Neural cell (in vitro differentiated cells): ENCODE results near the gene JMJD8. TPM values are rescaled to one million over a fixed set of nuclear protein-coding genes. Genes with fewer than 3 reads are reported as not detected.

ENCODE experiments used
- H2AFZ ChIP-seq: fragments of 200-600, 300-800 bp; sonication (generic), shearing (Covaris generic); 2 replicates; pipeline ENCODE4 v1.6.0; 2014; ENCODE audit warnings: low read depth, mild to moderate bottlenecking, antibody characterized with exemption, low read length, moderate library complexity
- H3F3A ChIP-seq: fragments of 200-600 bp; shearing (Covaris generic); 2 replicates; pipeline ENCODE4 v1.6.1; 2016; ENCODE audit warnings: mild to moderate bottlenecking, moderate library complexity, mixed read lengths, antibody characterized with exemption, low read length; ENCODE audit not compliant: insufficient read depth, poor library complexity, severe bottlenecking
- H3K27ac ChIP-seq: fragments of 200-600, 300-800 bp; sonication (generic), shearing (Covaris generic); 2 replicates; pipeline ENCODE4 v1.5.1; 2014; ENCODE audit warnings: mild to moderate bottlenecking, low read length, moderate library complexity
- H3K27me3 ChIP-seq: fragments of 300-800, 200-600 bp; sonication (generic), shearing (Covaris generic); 2 replicates; pipeline ENCODE4 v1.6.0; 2014; ENCODE audit warnings: mild to moderate bottlenecking, low read depth, low read length, moderate library complexity; ENCODE audit not compliant: insufficient read depth
- H3K36me3 ChIP-seq: fragments of 300-800, 200-600 bp; sonication (generic), shearing (Covaris generic); 2 replicates; pipeline ENCODE4 v1.5.1; 2014; ENCODE audit warnings: mild to moderate bottlenecking, antibody characterized with exemption, low read length, moderate library complexity; ENCODE audit not compliant: insufficient read depth
- H3K4me2 ChIP-seq: fragments of 300-800, 200-600 bp; sonication (generic), shearing (Covaris generic); 2 replicates; pipeline ENCODE4 v1.6.0; 2014; ENCODE audit warnings: mild to moderate bottlenecking, low read length
- H3K4me3 ChIP-seq: fragments of 300-800, 200-600 bp; sonication (generic), shearing (Covaris generic); 2 replicates; pipeline ENCODE4 v1.5.1; 2014; ENCODE audit warnings: mild to moderate bottlenecking, low read length, moderate library complexity
- H3K79me2 ChIP-seq: fragments of 200-600 bp; shearing (Covaris generic); replicated peaks from 2 replicates; pipeline ENCODE4 v1.6.0; 2014; ENCODE audit warnings: mild to moderate bottlenecking, low read length, moderate library complexity; ENCODE audit not compliant: insufficient read depth
- H3K9ac ChIP-seq: fragments of 300-800, 200-600 bp; sonication (generic), shearing (Covaris generic); 2 replicates; pipeline ENCODE4 v1.6.1; 2016; ENCODE audit warnings: mild to moderate bottlenecking, low read length, mixed read lengths
- H3K9me2 ChIP-seq: fragments of 200-600 bp; shearing (Covaris generic); 2 replicates; pipeline ENCODE4 v1.6.1; 2016; ENCODE audit warnings: mild to moderate bottlenecking, low read length, mixed read lengths; ENCODE audit not compliant: insufficient read depth
- H3K9me3 ChIP-seq: fragments of 200-600, 300-800 bp; sonication (generic), shearing (Covaris generic); 2 replicates; pipeline ENCODE4 v1.6.1; 2016; ENCODE audit warnings: mild to moderate bottlenecking, mixed run types, low read length, moderate library complexity, mixed read lengths
- H4K20me1 ChIP-seq: fragments of 200-600 bp; shearing (Covaris generic); 2 replicates; pipeline ENCODE4 v1.6.1; 2016; ENCODE audit warnings: mild to moderate bottlenecking, mixed run types; ENCODE audit not compliant: insufficient read depth
- CTCF ChIP-seq: fragments of 450-650 bp; IDR thresholded peaks from 2 replicates; pipeline ENCODE4 v1.5.1; 2014; ENCODE audit warnings: antibody characterized with exemption, mild to moderate bottlenecking, moderate library complexity; ENCODE audit not compliant: poor library complexity, severe bottlenecking
- EP300 ChIP-seq: fragments of 450-650 bp; conservative IDR thresholded peaks from 2 replicates; pipeline ENCODE4 v1.6.1; 2014; ENCODE audit warnings: antibody characterized with exemption, mild to moderate bottlenecking, moderate library complexity; ENCODE audit not compliant: poor library complexity, severe bottlenecking
- EZH2 ChIP-seq: fragments of 200-600, 300-800 bp; shearing (Covaris generic), sonication (generic); IDR thresholded peaks from 2 replicates; pipeline ENCODE4 v1.6.1; 2014; ENCODE audit warnings: antibody characterized with exemption, low read length, borderline replicate concordance, mild to moderate bottlenecking; ENCODE audit not compliant: insufficient read depth, poor library complexity, severe bottlenecking
- MXI1 ChIP-seq: fragments of 450-650 bp; conservative IDR thresholded peaks from 2 replicates; pipeline ENCODE4 v1.6.1; 2014; ENCODE audit warnings: antibody characterized with exemption, mild to moderate bottlenecking; ENCODE audit not compliant: poor library complexity, severe bottlenecking
- POLR2AphosphoS5 ChIP-seq: IDR thresholded peaks from 2 replicates; pipeline ENCODE4 v1.6.1; 2012
- RAD21 ChIP-seq: fragments of 450-650 bp; conservative IDR thresholded peaks from 2 replicates; pipeline ENCODE4 v1.6.1; 2014; ENCODE audit warnings: antibody characterized with exemption, mild to moderate bottlenecking, moderate library complexity
- SMC3 ChIP-seq: fragments of 450-650 bp; conservative IDR thresholded peaks from 2 replicates; pipeline ENCODE4 v1.6.1; 2014; ENCODE audit warnings: antibody characterized with exemption, mild to moderate bottlenecking, moderate library complexity; ENCODE audit not compliant: poor library complexity
- TAF1 ChIP-seq: IDR thresholded peaks from 2 replicates; pipeline ENCODE4 v1.6.1; 2012; ENCODE audit warnings: low read depth
- polyA plus RNA-seq: library from polyadenylated mRNA; depleted of rRNA; stranded (reverse); fragments of >200 nt; gene quantifications from 2 replicates; pipeline ENCODE4 v1.2.3, GENCODE V29; 2014
- TF ChIP-seq, protein P1 (sequence below): IDR thresholded peaks from 2 replicates; pipeline ENCODE4 v1.6.1; 2012; ENCODE audit warnings: borderline replicate concordance

The JMJD8 gene
- polyA plus RNA-seq, 1 donor from 2014 or later, result 44.7 TPM

GRCh38 chr16:646679-647172 is 37.4 kb downstream of the JMJD8 start:
- Histone ChIP-seq H2AFZ (no peak overlapping the region), H4K20me1 (no peaks in the 10 kb centered on the region), H3F3A (no peaks in the 10 kb centered on the region), H3K9me3 (no peaks in the 10 kb centered on the region), H3K9ac (no peak overlapping the region), H3K9me2 (no peaks in the 10 kb centered on the region), H3K4me3 (no peak overlapping the region), H3K36me3 (no peaks in the 10 kb centered on the region), H3K79me2 (no peaks in the 10 kb centered on the region), H3K27me3 (no peaks in the 10 kb centered on the region), H3K27ac (no peak overlapping the region), H3K4me2 (no peak overlapping the region)
- no peak for TF ChIP-seq RAD21
- no peak for TF ChIP-seq CTCF
- no peak for TF ChIP-seq TAF1
- TF ChIP-seq EP300, result no peak
- no peak for TF ChIP-seq POLR2AphosphoS5
- no peak for TF ChIP-seq EZH2
- TF ChIP-seq, protein P1, sequence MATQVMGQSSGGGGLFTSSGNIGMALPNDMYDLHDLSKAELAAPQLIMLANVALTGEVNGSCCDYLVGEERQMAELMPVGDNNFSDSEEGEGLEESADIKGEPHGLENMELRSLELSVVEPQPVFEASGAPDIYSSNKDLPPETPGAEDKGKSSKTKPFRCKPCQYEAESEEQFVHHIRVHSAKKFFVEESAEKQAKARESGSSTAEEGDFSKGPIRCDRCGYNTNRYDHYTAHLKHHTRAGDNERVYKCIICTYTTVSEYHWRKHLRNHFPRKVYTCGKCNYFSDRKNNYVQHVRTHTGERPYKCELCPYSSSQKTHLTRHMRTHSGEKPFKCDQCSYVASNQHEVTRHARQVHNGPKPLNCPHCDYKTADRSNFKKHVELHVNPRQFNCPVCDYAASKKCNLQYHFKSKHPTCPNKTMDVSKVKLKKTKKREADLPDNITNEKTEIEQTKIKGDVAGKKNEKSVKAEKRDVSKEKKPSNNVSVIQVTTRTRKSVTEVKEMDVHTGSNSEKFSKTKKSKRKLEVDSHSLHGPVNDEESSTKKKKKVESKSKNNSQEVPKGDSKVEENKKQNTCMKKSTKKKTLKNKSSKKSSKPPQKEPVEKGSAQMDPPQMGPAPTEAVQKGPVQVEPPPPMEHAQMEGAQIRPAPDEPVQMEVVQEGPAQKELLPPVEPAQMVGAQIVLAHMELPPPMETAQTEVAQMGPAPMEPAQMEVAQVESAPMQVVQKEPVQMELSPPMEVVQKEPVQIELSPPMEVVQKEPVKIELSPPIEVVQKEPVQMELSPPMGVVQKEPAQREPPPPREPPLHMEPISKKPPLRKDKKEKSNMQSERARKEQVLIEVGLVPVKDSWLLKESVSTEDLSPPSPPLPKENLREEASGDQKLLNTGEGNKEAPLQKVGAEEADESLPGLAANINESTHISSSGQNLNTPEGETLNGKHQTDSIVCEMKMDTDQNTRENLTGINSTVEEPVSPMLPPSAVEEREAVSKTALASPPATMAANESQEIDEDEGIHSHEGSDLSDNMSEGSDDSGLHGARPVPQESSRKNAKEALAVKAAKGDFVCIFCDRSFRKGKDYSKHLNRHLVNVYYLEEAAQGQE, result no peak
- no peak for TF ChIP-seq MXI1
- no peak for TF ChIP-seq SMC3

GRCh38 chr16:645852-646678 is 38.1 kb downstream of the JMJD8 start:
- H2AFZ ChIP-seq, result no peak overlapping the region
- no peak overlapping the region for H3K4me3 ChIP-seq
- no peaks in the 10 kb centered on the region for H3K9me2 ChIP-seq
- TF ChIP-seq RAD21, result no peak
- TF ChIP-seq EP300, result no peak
- no peak for TF ChIP-seq TAF1
- TF ChIP-seq SMC3, result no peak
- TF ChIP-seq EZH2, result no peak
- no peak for TF ChIP-seq CTCF
- TF ChIP-seq POLR2AphosphoS5, result no peak
- TF ChIP-seq MXI1, result no peak
- TF ChIP-seq, protein P1, result no peak
- no peaks in the 10 kb centered on the region for H3K36me3 ChIP-seq
- no peaks in the 10 kb centered on the region for H3F3A ChIP-seq
- H3K9ac ChIP-seq, result no peak overlapping the region
- no peaks in the 10 kb centered on the region for H3K79me2 ChIP-seq
- H3K4me2 ChIP-seq, result no peak overlapping the region
- no peaks in the 10 kb centered on the region for H3K9me3 ChIP-seq
- no peak overlapping the region for H3K27ac ChIP-seq
- no peaks in the 10 kb centered on the region for H4K20me1 ChIP-seq
- H3K27me3 ChIP-seq, result no peaks in the 10 kb centered on the region
